H1 (cell line): ENCODE data around the gene UNC119B. TPM values are rescaled to one million over a fixed set of nuclear protein-coding genes. Genes with fewer than 3 reads are reported as not detected.

Source experiments
- CTCF ChIA-PET: fragments of 300-600 bp; sonication (Branson Sonifier 250); formaldehyde crosslinking; loops from one replicate; lab custom pipeline; 2021; ENCODE audit not compliant: partially characterized antibody; lab: Charles Lee
- POLR2A ChIA-PET: fragments of 300-600 bp; sonication (Branson Sonifier 250); formaldehyde crosslinking; loops from one replicate; lab custom pipeline; 2021; ENCODE audit warnings: inconsistent platforms; ENCODE audit not compliant: partially characterized antibody; lab: Charles Lee
- DNase-seq, 2 experiments: peaks; one replicate each; pipeline versions ENCODE4 v3.0.0 to v3.0.0-alpha.2; 2010 to 2022; ENCODE audit warnings: low spot score in 2 of 2, low read depth in 1 of 2, mixed read lengths in 1 of 2
- FAIRE-seq: peaks from 2 replicates; lab custom pipeline; 2011; peaks lifted over from hg19 to GRCh38; lab: Jason Lieb, UNC
- H2AFZ ChIP-seq: 2 replicates; pipeline ENCODE4 v1.8.1; 2012; ENCODE audit warnings: low read length, inconsistent platforms
- H2AK5ac ChIP-seq: 2 replicates; pipeline ENCODE4 v1.6.1; 2013; ENCODE audit warnings: low read depth, low read length
- H2BK120ac ChIP-seq: replicated peaks from 2 replicates; pipeline ENCODE3; 2013; ENCODE audit warnings: low read depth, low read length, inconsistent platforms
- H2BK12ac ChIP-seq: 2 replicates; pipeline ENCODE4 v1.6.1; 2013; ENCODE audit warnings: low read depth, low read length
- H2BK15ac ChIP-seq: 2 replicates; pipeline ENCODE4 v1.6.1; 2013; ENCODE audit warnings: low read length
- H2BK20ac ChIP-seq: 2 replicates; pipeline ENCODE4 v1.6.1; 2013; ENCODE audit warnings: low read length
- H2BK5ac ChIP-seq: 2 replicates; pipeline ENCODE4 v1.6.1; 2013; ENCODE audit warnings: low read depth, low read length
- H3K14ac ChIP-seq: 2 replicates; pipeline ENCODE4 v1.6.1; 2013; ENCODE audit warnings: inconsistent platforms; ENCODE audit not compliant: insufficient read length
- H3K18ac ChIP-seq: 2 replicates; pipeline ENCODE4 v1.6.1; 2013; ENCODE audit warnings: low read length; ENCODE audit errors: extremely low read depth
- H3K23ac ChIP-seq: 2 replicates; pipeline ENCODE4 v1.6.1; 2013; ENCODE audit warnings: inconsistent platforms; ENCODE audit not compliant: insufficient read length
- H3K23me2 ChIP-seq: 2 replicates; pipeline ENCODE4 v1.6.1; 2013; ENCODE audit warnings: low read depth, low read length
- H3K27ac ChIP-seq: 2 replicates; pipeline ENCODE4 v1.6.1; 2011; ENCODE audit warnings: low read depth, low read length, inconsistent platforms
- H3K27me3 ChIP-seq, 4 experiments: replicated peaks in 1 of 4; 1 replicate in 1 of 4; 2 replicates in 3 of 4; pipeline versions ENCODE4 v1.6.1 to v1.8.1; 2011 to 2013; ENCODE audit warnings: low read length in 3 of 4, mild to moderate bottlenecking in 3 of 4, inconsistent platforms in 2 of 4, mixed read lengths in 2 of 4, moderate library complexity in 1 of 4; ENCODE audit not compliant: control insufficient read depth in 3 of 4, insufficient read depth in 3 of 4; ENCODE audit errors: extremely low read depth in 1 of 4
- H3K36me3 ChIP-seq, 4 experiments: 2 replicates each; pipeline versions ENCODE4 v1.6.1 to v1.8.1; 2011 to 2013; ENCODE audit warnings: mild to moderate bottlenecking in 4 of 4, low read length in 3 of 4, moderate library complexity in 2 of 4, control low read depth in 1 of 4, inconsistent platforms in 1 of 4; ENCODE audit not compliant: insufficient read depth in 4 of 4, control insufficient read depth in 2 of 4
- H3K4ac ChIP-seq: replicated peaks from 2 replicates; pipeline ENCODE3; 2013; ENCODE audit warnings: low read length, low read depth, mixed read lengths, inconsistent platforms; ENCODE audit not compliant: insufficient read length
- H3K4me1 ChIP-seq, 4 experiments: replicated peaks in 1 of 4; 1 replicate in 1 of 4; 2 replicates in 3 of 4; pipeline versions ENCODE4 v1.6.1 to v1.8.1; 2011 to 2013; ENCODE audit warnings: low read length in 3 of 4, inconsistent platforms in 2 of 4, mixed read lengths in 1 of 4; ENCODE audit not compliant: insufficient read depth in 4 of 4, control insufficient read depth in 3 of 4
- H3K4me2 ChIP-seq, 2 experiments: 2 replicates each; pipeline versions ENCODE4 v1.6.1 to v1.8.1; 2011 to 2013; ENCODE audit warnings: low read depth in 2 of 2, low read length in 2 of 2, control low read depth in 1 of 2, inconsistent platforms in 1 of 2, mild to moderate bottlenecking in 1 of 2; ENCODE audit not compliant: insufficient read depth in 1 of 2
- H3K4me3 ChIP-seq, 4 experiments: fragments of 200-600, 300-600 bp in 1 of 4; sonication (generic), shearing (Covaris generic), sonication (Bioruptor Twin) in 1 of 4; 2 replicates each; pipeline versions ENCODE4 v1.5.1 to v1.8.1; 2011 to 2016; ENCODE audit warnings: low read length in 4 of 4, low read depth in 3 of 4, control low read depth in 2 of 4, inconsistent platforms in 2 of 4, mild to moderate bottlenecking in 2 of 4, mixed read lengths in 1 of 4, moderate library complexity in 1 of 4; ENCODE audit not compliant: insufficient read depth in 2 of 4; ENCODE audit errors: extremely low read depth in 1 of 4
- H3K56ac ChIP-seq: replicated peaks from 2 replicates; pipeline ENCODE3; 2013; ENCODE audit warnings: low read depth, mild to moderate bottlenecking, mixed read lengths, low read length, inconsistent platforms; ENCODE audit not compliant: insufficient read length
- H3K79me1 ChIP-seq: 2 replicates; pipeline ENCODE4 v1.6.1; 2013; ENCODE audit warnings: low read depth, low read length, control low read depth
- H3K79me2 ChIP-seq, 2 experiments: 2 replicates each; pipeline versions ENCODE4 v1.6.1 to v1.8.1; 2012 to 2013; ENCODE audit warnings: low read length in 2 of 2, mild to moderate bottlenecking in 2 of 2, inconsistent platforms in 1 of 2; ENCODE audit not compliant: insufficient read depth in 2 of 2, control insufficient read depth in 1 of 2
- H3K9ac ChIP-seq, 4 experiments: replicated peaks in 1 of 4; 1 replicate in 1 of 4; 2 replicates in 3 of 4; pipeline versions ENCODE4 v1.6.1 to v1.8.1; 2011 to 2013; ENCODE audit warnings: low read depth in 3 of 4, low read length in 3 of 4, control low read depth in 2 of 4, mild to moderate bottlenecking in 2 of 4, moderate library complexity in 2 of 4, inconsistent platforms in 1 of 4; ENCODE audit errors: extremely low read depth in 1 of 4
- H3K9me3 ChIP-seq, 2 experiments: 2 replicates each; pipeline versions ENCODE4 v1.6.1 to v1.8.1; 2012 to 2013; ENCODE audit warnings: mild to moderate bottlenecking in 2 of 2, moderate library complexity in 2 of 2, control low read depth in 1 of 2, inconsistent platforms in 1 of 2, low read depth in 1 of 2, low read length in 1 of 2, mixed read lengths in 1 of 2; ENCODE audit not compliant: insufficient read depth in 2 of 2
- H4K20me1 ChIP-seq, 2 experiments: replicated peaks in 1 of 2; 2 replicates each; pipeline versions ENCODE3 to v1.8.1; 2011 to 2013; ENCODE audit warnings: inconsistent platforms in 2 of 2, low read length in 2 of 2, mild to moderate bottlenecking in 1 of 2; ENCODE audit not compliant: insufficient read depth in 2 of 2, control insufficient read depth in 1 of 2
- H4K5ac ChIP-seq: 2 replicates; pipeline ENCODE4 v1.6.1; 2013; ENCODE audit warnings: low read length, low read depth, mixed read lengths, inconsistent platforms; ENCODE audit not compliant: insufficient read length
- H4K8ac ChIP-seq: 2 replicates; pipeline ENCODE4 v1.8.0; 2013; ENCODE audit warnings: mild to moderate bottlenecking, moderate library complexity, low read length, inconsistent platforms; ENCODE audit not compliant: insufficient read depth; ENCODE audit errors: extremely low read depth
- H4K91ac ChIP-seq: replicated peaks from 2 replicates; pipeline ENCODE3; 2013; ENCODE audit warnings: low read length, mixed read lengths, inconsistent platforms; ENCODE audit not compliant: insufficient read length
- BACH1 ChIP-seq: IDR thresholded peaks from 2 replicates; pipeline ENCODE4 v1.6.1; 2012; ENCODE audit warnings: low read length, improper control_type of control experiment
- BRCA1 ChIP-seq: IDR thresholded peaks from 2 replicates; pipeline ENCODE4 v1.6.1; 2012; ENCODE audit warnings: low read depth, low read length, improper control_type of control experiment
- JUND ChIP-seq: IDR thresholded peaks from 2 replicates; pipeline ENCODE4 v1.6.1; 2011; ENCODE audit warnings: mild to moderate bottlenecking, improper control_type of control experiment, low read length
- MAFK ChIP-seq: IDR thresholded peaks from 2 replicates; pipeline ENCODE4 v1.6.1; 2012; ENCODE audit warnings: low read depth, mild to moderate bottlenecking, improper control_type of control experiment, low read length
- RFX5 ChIP-seq: IDR thresholded peaks from 2 replicates; pipeline ENCODE4 v1.6.1; 2011; ENCODE audit warnings: low read depth, low read length, improper control_type of control experiment, borderline replicate concordance
- RNF2 ChIP-seq: fragments of 200-900, 300-1000 bp; sonication (generic); IDR thresholded peaks from 2 replicates; pipeline ENCODE4 v1.7.1; 2016; ENCODE audit warnings: borderline replicate concordance, low read depth, mild to moderate bottlenecking, antibody characterized with exemption, low read length; ENCODE audit not compliant: poor library complexity, severe bottlenecking; ENCODE audit errors: missing control alignments
- SIX5 ChIP-seq: IDR thresholded peaks from 2 replicates; pipeline ENCODE4 v1.6.1; 2011; ENCODE audit warnings: mild to moderate bottlenecking, low read depth, low read length
- SP1 ChIP-seq: IDR thresholded peaks from 2 replicates; pipeline ENCODE4 v1.6.1; 2011; ENCODE audit warnings: low read depth, low read length
- SRF ChIP-seq: IDR thresholded peaks from 2 replicates; pipeline ENCODE4 v1.6.1; 2011; ENCODE audit warnings: mild to moderate bottlenecking, low read depth, low read length, moderate library complexity
- WGBS, 2 experiments: shearing (Covaris generic) in 1 of 2; methylation state at CpG; one replicate each; pipeline versions ENCODE4 v1.1.6 to v1.1.7; 2013 to 2015; ENCODE audit warnings: low lambda C conversion rate in 2 of 2, mixed read lengths in 2 of 2, inconsistent platforms in 1 of 2, low coverage in 1 of 2, missing lambda C conversion rate in 1 of 2; ENCODE audit not compliant: insufficient replicate concordance in 2 of 2, insufficient coverage in 1 of 2, insufficient read length in 1 of 2; ENCODE audit errors: extremely low coverage in 1 of 2, missing lambda C conversion rate in 1 of 2; 5-methylcytosine and 5-hydroxymethylcytosine counted together
- polyA plus RNA-seq, 7 experiments: library from polyadenylated mRNA; depleted of rRNA in 3 of 7; stranded (reverse) in 5 of 7; unstranded in 2 of 7; fragments of >200 nt in 5 of 7; fragments of 200-250 nt in 2 of 7; gene quantifications; 1 replicate in 5 of 7; 2 replicates in 1 of 7; 4 replicates in 1 of 7; pipeline versions ENCODE4 v1.2.1 to v1.2.3, GENCODE V29; 2011 to 2013; ENCODE audit warnings: missing spikeins in 2 of 7, mixed read lengths in 2 of 7
- total RNA-seq: library from RNA; stranded (reverse); fragmentation: NEBNext Ultra II Directional; extraction: Animal tissue kit (Norgen Biotek cat#: 25700); gene quantifications from 2 replicates; pipeline ENCODE4 v1.2.1, GENCODE V29; 2021
- TF ChIP-seq, protein P1 (sequence below), 3 experiments: IDR thresholded peaks; 1 replicate in 2 of 3; 2 replicates in 1 of 3; pipeline versions ENCODE4 v1.5.1 to v1.6.1; 2011; ENCODE audit warnings: low read length in 3 of 3, mild to moderate bottlenecking in 3 of 3, inconsistent platforms in 2 of 3, low read depth in 1 of 3, moderate library complexity in 1 of 3; ENCODE audit not compliant: insufficient read depth in 1 of 3; ENCODE audit errors: control extremely low read depth in 1 of 3
- TF ChIP-seq, protein P2 (sequence below): IDR thresholded peaks from 2 replicates; pipeline ENCODE4 v1.6.1; 2011; ENCODE audit warnings: low read depth, mild to moderate bottlenecking, low read length; ENCODE audit not compliant: insufficient read depth

Gene UNC119B
- total and polyA plus RNA-seq, 2 of the 8 experiments (the other 6 are each of a cell fraction or from before 2014, with no cell fraction given): 40.5 to 50.1 TPM

GRCh38 chr12:120751389-120751788 is 41.1 kb downstream of the UNC119B start:
- no peaks in the 10 kb centered on the region for H3K4me1 ChIP-seq
- H3K4ac ChIP-seq: no peak overlapping the region
- H3K9ac ChIP-seq: no peak overlapping the region
- no peak overlapping the region for H3K4me3 ChIP-seq
- H4K91ac ChIP-seq: no peak overlapping the region
- H2AFZ ChIP-seq: no peak overlapping the region
- TF ChIP-seq, protein P1, sequence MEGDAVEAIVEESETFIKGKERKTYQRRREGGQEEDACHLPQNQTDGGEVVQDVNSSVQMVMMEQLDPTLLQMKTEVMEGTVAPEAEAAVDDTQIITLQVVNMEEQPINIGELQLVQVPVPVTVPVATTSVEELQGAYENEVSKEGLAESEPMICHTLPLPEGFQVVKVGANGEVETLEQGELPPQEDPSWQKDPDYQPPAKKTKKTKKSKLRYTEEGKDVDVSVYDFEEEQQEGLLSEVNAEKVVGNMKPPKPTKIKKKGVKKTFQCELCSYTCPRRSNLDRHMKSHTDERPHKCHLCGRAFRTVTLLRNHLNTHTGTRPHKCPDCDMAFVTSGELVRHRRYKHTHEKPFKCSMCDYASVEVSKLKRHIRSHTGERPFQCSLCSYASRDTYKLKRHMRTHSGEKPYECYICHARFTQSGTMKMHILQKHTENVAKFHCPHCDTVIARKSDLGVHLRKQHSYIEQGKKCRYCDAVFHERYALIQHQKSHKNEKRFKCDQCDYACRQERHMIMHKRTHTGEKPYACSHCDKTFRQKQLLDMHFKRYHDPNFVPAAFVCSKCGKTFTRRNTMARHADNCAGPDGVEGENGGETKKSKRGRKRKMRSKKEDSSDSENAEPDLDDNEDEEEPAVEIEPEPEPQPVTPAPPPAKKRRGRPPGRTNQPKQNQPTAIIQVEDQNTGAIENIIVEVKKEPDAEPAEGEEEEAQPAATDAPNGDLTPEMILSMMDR (IDR thresholded peaks at IDR 0.05; ENCODE audit: control extremely low read depth in 1 of 3, insufficient read depth in 1 of 3, low read depth in 1 of 3, low read length in 3 of 3): no peak
- TF ChIP-seq, protein P2, sequence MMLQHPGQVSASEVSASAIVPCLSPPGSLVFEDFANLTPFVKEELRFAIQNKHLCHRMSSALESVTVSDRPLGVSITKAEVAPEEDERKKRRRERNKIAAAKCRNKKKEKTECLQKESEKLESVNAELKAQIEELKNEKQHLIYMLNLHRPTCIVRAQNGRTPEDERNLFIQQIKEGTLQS: no peak
- TF ChIP-seq JUND (no peak), RNF2 (no peak), SP1 (no peak), BRCA1 (no peak), BACH1 (peak; percentile 93), SIX5 (no peak), MAFK (peak; percentile 67; the same call in 1 of the 2 replicates), RFX5 (no peak), SRF (no peak)
- no peak overlapping the region for H3K4me2 ChIP-seq
- no peak overlapping the region for H2BK120ac ChIP-seq
- H3K27me3 ChIP-seq: no peaks in the 10 kb centered on the region
- no peak overlapping the region for H4K5ac ChIP-seq
- DNase-seq: no peak
- H3K56ac ChIP-seq: no peak overlapping the region
- no peaks in the 10 kb centered on the region for H3K23me2 ChIP-seq
- CTCF ChIA-PET: interaction anchor here (0.6 to 1.8 kb wide), 5 partner anchors 8 to 220 kb away, joined by 3 to 6 read pairs (median 4); no protein-coding TSS in a partner anchor
- H3K79me2 ChIP-seq: no peaks in the 10 kb centered on the region
- no peak overlapping the region for H2BK5ac ChIP-seq
- no peak overlapping the region for H3K14ac ChIP-seq
- no peak overlapping the region for H2BK12ac ChIP-seq
- H3K23ac ChIP-seq: no peak overlapping the region
- no peaks in the 10 kb centered on the region for H3K36me3 ChIP-seq
- 96% methylated on average over 9 of the region's 9 CpGs; no CpG with 5 or more reads in 1 of the 2 experiments for WGBS, 2 experiments
- H4K8ac ChIP-seq: no peak overlapping the region
- no peak for FAIRE-seq
- no peak overlapping the region for H2BK15ac ChIP-seq
- no peak overlapping the region for H3K27ac ChIP-seq
- H3K9me3 ChIP-seq: no peaks in the 10 kb centered on the region
- POLR2A ChIA-PET: no interaction called here
- H4K20me1 ChIP-seq: no peaks in the 10 kb centered on the region
- no peaks in the 10 kb centered on the region for H3K79me1 ChIP-seq
- H3K18ac ChIP-seq: no peak overlapping the region
- H2BK20ac ChIP-seq: no peak overlapping the region
- no peak overlapping the region for H2AK5ac ChIP-seq
